Mesendoderm (in vitro differentiated cells): ENCODE results near the gene NUP153. TPM values are rescaled to one million over a fixed set of nuclear protein-coding genes. Genes with fewer than 3 reads are reported as not detected.

Experiments used
- DNase-seq: peaks from one replicate; pipeline ENCODE4 v3.0.0; 2013
- H2AK5ac ChIP-seq: 2 replicates; pipeline ENCODE4 v1.6.1; 2013; ENCODE audit warnings: low read length, inconsistent platforms
- H2BK120ac ChIP-seq: 2 replicates; pipeline ENCODE4 v1.6.1; 2013; ENCODE audit warnings: low read depth, mild to moderate bottlenecking, low read length, moderate library complexity, mixed read lengths
- H2BK15ac ChIP-seq: replicated peaks from 2 replicates; pipeline ENCODE4 v1.6.1; 2013; ENCODE audit warnings: low read depth, mild to moderate bottlenecking, moderate library complexity
- H2BK5ac ChIP-seq: 2 replicates; pipeline ENCODE4 v1.6.1; 2013; ENCODE audit warnings: low read length, inconsistent platforms
- H3K18ac ChIP-seq: 2 replicates; pipeline ENCODE4 v1.6.1; 2013; ENCODE audit warnings: mild to moderate bottlenecking, low read length, mixed read lengths
- H3K23ac ChIP-seq: one replicate; pipeline ENCODE4 v1.6.1; 2013; ENCODE audit warnings: low read length
- H3K27ac ChIP-seq: 2 replicates; pipeline ENCODE4 v1.5.1; 2013; ENCODE audit warnings: low read depth, mild to moderate bottlenecking, inconsistent platforms, low read length, moderate library complexity
- H3K27me3 ChIP-seq: 2 replicates; pipeline ENCODE4 v1.6.1; 2013; ENCODE audit warnings: low read length, control low read depth, mild to moderate bottlenecking, inconsistent platforms; ENCODE audit not compliant: insufficient read depth, poor library complexity
- H3K36me3 ChIP-seq: 2 replicates; pipeline ENCODE4 v1.6.1; 2013; ENCODE audit warnings: low read length, inconsistent platforms; ENCODE audit not compliant: control insufficient read depth, insufficient read depth
- H3K4ac ChIP-seq: one replicate; pipeline ENCODE4 v1.6.1; 2013; ENCODE audit warnings: low read depth, mild to moderate bottlenecking, low read length, moderate library complexity
- H3K4me1 ChIP-seq: 2 replicates; pipeline ENCODE4 v1.6.1; 2013; ENCODE audit warnings: low read depth, low read length, inconsistent platforms; ENCODE audit not compliant: control insufficient read depth
- H3K4me2 ChIP-seq: 2 replicates; pipeline ENCODE4 v1.6.1; 2013; ENCODE audit warnings: low read length
- H3K4me3 ChIP-seq: 2 replicates; pipeline ENCODE4 v1.5.1; 2013; ENCODE audit warnings: mild to moderate bottlenecking, low read length
- H3K56ac ChIP-seq: one replicate; pipeline ENCODE4 v1.6.1; 2013; ENCODE audit warnings: low read length
- H3K79me1 ChIP-seq: 2 replicates; pipeline ENCODE4 v1.6.1; 2013; ENCODE audit warnings: low read length, inconsistent platforms
- H3K79me2 ChIP-seq: 2 replicates; pipeline ENCODE4 v1.6.1; 2013; ENCODE audit warnings: mild to moderate bottlenecking, low read length; ENCODE audit not compliant: control insufficient read depth, insufficient read depth
- H3K9ac ChIP-seq: 2 replicates; pipeline ENCODE4 v1.6.1; 2013; ENCODE audit warnings: low read length, inconsistent platforms
- H4K5ac ChIP-seq: one replicate; pipeline ENCODE4 v1.6.1; 2013; ENCODE audit warnings: low read length
- H4K8ac ChIP-seq: one replicate; pipeline ENCODE4 v1.6.1; 2013; ENCODE audit warnings: low read depth, mild to moderate bottlenecking, control low read depth, low read length, moderate library complexity
- WGBS: extraction: QIAGEN DNeasy Blood & Tissue Kit; methylation state at CpG from one replicate; pipeline ENCODE4 v1.1.7; 2013; ENCODE audit warnings: low lambda C conversion rate, missing lambda C conversion rate; ENCODE audit not compliant: insufficient coverage; ENCODE audit errors: extremely low coverage; 5-methylcytosine and 5-hydroxymethylcytosine counted together
- small RNA-seq: library from polyadenylated mRNA; stranded (forward); fragments of <200 nt; extraction: miRNeasy Mini kit (QIAGEN cat#:217004); gene quantifications from one replicate; pipeline ENCODE3, GENCODE V24; 2013; ENCODE audit not compliant: insufficient read depth

Gene NUP153

DNA sequence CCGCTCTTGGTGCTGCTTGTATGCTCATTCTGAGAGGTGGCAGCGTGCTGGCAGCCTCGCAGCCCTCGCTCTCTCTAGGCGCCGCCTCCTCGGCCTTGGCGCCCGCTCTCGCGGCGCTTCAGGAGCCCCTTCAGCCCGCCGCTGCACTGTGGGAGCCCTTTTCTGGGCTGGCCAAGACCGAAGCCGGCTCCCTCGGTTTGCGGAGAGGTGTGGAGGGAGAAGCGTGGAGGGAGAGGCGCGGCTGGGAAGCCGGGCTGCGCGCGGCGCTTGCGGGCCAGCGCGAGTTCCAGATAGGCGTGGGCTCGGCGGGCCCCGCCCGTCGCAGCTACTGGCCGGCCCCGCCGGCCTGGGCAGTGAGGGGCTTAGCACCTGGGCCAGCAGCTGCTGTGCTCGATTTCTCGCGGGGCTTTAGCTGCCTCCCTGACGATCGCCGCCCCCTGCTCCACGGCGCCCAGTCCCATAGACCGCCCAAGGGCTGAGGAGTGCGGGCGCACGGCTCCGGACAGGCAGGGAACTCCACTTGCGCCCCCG lies 126.1 kb downstream of the NUP153 start:
- H2BK120ac ChIP-seq = no peak overlapping the region
- no peak for DNase-seq
- no peaks in the 10 kb centered on the region for H3K27me3 ChIP-seq
- no peaks in the 10 kb centered on the region for H3K79me2 ChIP-seq
- no peak overlapping the region for H4K5ac ChIP-seq
- H3K18ac ChIP-seq = no peak overlapping the region
- no peak overlapping the region for H3K23ac ChIP-seq
- no peak overlapping the region for H4K8ac ChIP-seq
- no peak overlapping the region for H2BK5ac ChIP-seq
- no peaks in the 10 kb centered on the region for H3K36me3 ChIP-seq
- H3K4ac ChIP-seq = no peak overlapping the region
- no peak overlapping the region for H3K56ac ChIP-seq
- no peak overlapping the region for H2BK15ac ChIP-seq
- H3K9ac ChIP-seq = no peak overlapping the region
- WGBS = no CpG with 5 or more reads among the region's 53 CpGs
- no peak overlapping the region for H3K27ac ChIP-seq
- H3K4me3 ChIP-seq = no peak overlapping the region
- H2AK5ac ChIP-seq = no peak overlapping the region
- H3K4me2 ChIP-seq = no peak overlapping the region
- no peaks in the 10 kb centered on the region for H3K4me1 ChIP-seq
- H3K79me1 ChIP-seq = no peaks in the 10 kb centered on the region

DNA sequence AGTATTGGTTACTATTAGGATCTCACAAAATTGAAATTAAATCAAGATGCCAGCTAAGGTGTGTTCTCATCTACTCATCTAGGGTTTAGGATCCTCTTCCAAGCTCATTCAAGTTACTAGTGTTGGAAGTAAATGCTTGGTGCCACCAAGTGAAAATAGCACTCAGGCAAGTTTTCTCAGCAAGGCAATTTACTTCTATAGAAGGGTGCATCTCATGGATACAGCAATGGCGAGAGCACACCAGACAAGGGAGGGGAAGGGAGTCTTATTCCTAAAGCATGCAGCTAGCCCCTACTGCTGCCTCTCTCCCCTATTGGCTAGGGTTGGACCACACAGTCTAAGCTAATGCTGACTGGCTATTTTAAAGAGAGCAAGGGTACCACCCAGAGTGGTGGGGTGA lies 129.7 kb downstream of the NUP153 start:
- no peak overlapping the region for H2BK5ac ChIP-seq
- H3K79me2 ChIP-seq = no peaks in the 10 kb centered on the region
- no peak overlapping the region for H2AK5ac ChIP-seq
- H3K4me1 ChIP-seq = no peaks in the 10 kb centered on the region
- no peaks in the 10 kb centered on the region for H3K27me3 ChIP-seq
- no peak overlapping the region for H2BK15ac ChIP-seq
- H3K23ac ChIP-seq = no peak overlapping the region
- no peak overlapping the region for H3K18ac ChIP-seq
- H3K79me1 ChIP-seq = no peaks in the 10 kb centered on the region
- H3K27ac ChIP-seq = no peak overlapping the region
- H3K4me3 ChIP-seq = no peak overlapping the region
- no peak overlapping the region for H4K5ac ChIP-seq
- no peak overlapping the region for H2BK120ac ChIP-seq
- no peak overlapping the region for H3K4ac ChIP-seq
- no peak overlapping the region for H4K8ac ChIP-seq
- no peak overlapping the region for H3K56ac ChIP-seq
- WGBS = no CpG with 5 or more reads among the region's 1 CpG
- H3K4me2 ChIP-seq = no peak overlapping the region
- H3K36me3 ChIP-seq = no peaks in the 10 kb centered on the region
- peak; percentile 27 for DNase-seq
- no peak overlapping the region for H3K9ac ChIP-seq

GRCh38 chr6:17574866-17575560 lies 131.7 kb downstream of the NUP153 start:
- no peak for DNase-seq
- Histone ChIP-seq H2AK5ac (no peak overlapping the region), H3K23ac (no peak overlapping the region), H2BK5ac (no peak overlapping the region), H4K8ac (no peak overlapping the region), H2BK15ac (no peak overlapping the region), H3K27me3 (no peaks in the 10 kb centered on the region), H3K36me3 (no peaks in the 10 kb centered on the region), H3K4me3 (no peak overlapping the region), H3K4me1 (no peaks in the 10 kb centered on the region), H3K4ac (no peak overlapping the region), H3K18ac (no peak overlapping the region), H3K79me2 (no peaks in the 10 kb centered on the region), H2BK120ac (no peak overlapping the region), H3K27ac (no peak overlapping the region), H3K4me2 (no peak overlapping the region), H3K56ac (no peak overlapping the region), H4K5ac (no peak overlapping the region), H3K79me1 (no peaks in the 10 kb centered on the region), H3K9ac (no peak overlapping the region)
- no CpG with 5 or more reads among the region's 8 CpGs for whole genome bisulfite sequencing

DNA sequence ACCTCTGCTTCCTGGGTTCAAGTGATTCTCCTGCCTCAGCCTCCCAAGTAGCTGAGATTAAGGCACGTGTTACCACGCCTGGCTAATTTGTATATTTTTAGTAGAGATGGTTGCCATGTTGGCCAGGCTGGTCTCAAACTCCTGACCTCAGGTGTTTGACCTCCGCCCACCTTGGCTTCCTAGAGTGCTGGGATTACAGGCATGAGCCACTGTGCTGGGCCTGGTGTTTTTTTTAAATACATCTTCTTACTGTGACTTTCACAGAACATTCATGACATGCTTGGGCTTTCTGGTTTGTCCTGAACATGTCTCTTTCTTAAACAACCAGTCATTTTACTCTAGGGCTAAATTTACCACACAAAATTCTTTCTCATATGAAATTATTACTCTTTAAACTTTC lies 141.3 kb downstream of the NUP153 start:
- Histone ChIP-seq H3K4me2 (no peak overlapping the region), H3K4me1 (no peaks in the 10 kb centered on the region)

More for the DNA sequence above, 141.3 kb downstream of the NUP153 start:
- Histone ChIP-seq H3K56ac (no peak overlapping the region), H2BK15ac (no peak overlapping the region), H3K79me2 (no peaks in the 10 kb centered on the region), H4K8ac (no peak overlapping the region), H3K36me3 (no peaks in the 10 kb centered on the region), H3K9ac (no peak overlapping the region), H2BK120ac (no peak overlapping the region), H3K23ac (no peak overlapping the region), H2AK5ac (no peak overlapping the region), H3K27me3 (no peaks in the 10 kb centered on the region), H2BK5ac (no peak overlapping the region), H3K27ac (no peak overlapping the region), H3K18ac (no peak overlapping the region), H3K79me1 (no peaks in the 10 kb centered on the region), H3K4ac (no peak overlapping the region), H4K5ac (no peak overlapping the region), H3K4me3 (no peak overlapping the region)
- DNase-seq = peak; percentile 38
- WGBS = no CpG with 5 or more reads among the region's 3 CpGs

Small RNA genes lying within 50 kb of the gene (small RNA-seq; reads per million reads assigned to genes)
- not detected for gene RF00019
- 6.1 reads per million, percentile 76 among the genes with 10 or more reads in this experiment for gene RNA5SP204
- not detected for gene RNU6-190P
- not detected for gene SUMO2P13
